ENCODE results near the gene MTG2.

The MTG2 gene

GRCh38 chr20:62222266-62222850 lies 39.5 kb downstream of the MTG2 start:
- no peak for DNase-seq

DNA sequence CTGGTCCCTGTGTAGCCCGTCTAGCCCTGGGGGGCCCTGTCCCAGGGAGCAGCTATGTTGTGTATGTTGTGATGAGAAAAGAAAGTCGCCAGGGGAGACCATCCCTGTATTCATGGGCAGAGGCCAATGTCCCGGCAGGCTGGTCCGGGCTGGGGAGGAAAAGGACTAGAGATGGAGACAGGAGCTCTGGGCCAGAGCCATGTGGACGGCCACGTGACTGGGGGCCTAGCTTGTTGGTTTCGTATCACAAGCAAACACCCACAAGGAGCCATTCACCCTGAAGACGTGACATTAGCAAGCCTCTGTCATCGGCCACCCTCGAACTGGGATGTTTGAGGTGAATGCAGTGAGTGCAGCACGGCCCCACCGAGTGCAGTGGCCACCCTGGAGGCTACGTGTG lies 40.1 kb downstream of the MTG2 start:
- DNase-seq, result no peak

GRCh38 chr20:62223571-62223970 lies 40.7 kb downstream of the MTG2 start:
- no peak for DNase-seq

- DNase-seq, result no peak
Measured at GRCh38 chr20:62224113-62224855, 41.5 kb downstream of the MTG2 start.

DNA sequence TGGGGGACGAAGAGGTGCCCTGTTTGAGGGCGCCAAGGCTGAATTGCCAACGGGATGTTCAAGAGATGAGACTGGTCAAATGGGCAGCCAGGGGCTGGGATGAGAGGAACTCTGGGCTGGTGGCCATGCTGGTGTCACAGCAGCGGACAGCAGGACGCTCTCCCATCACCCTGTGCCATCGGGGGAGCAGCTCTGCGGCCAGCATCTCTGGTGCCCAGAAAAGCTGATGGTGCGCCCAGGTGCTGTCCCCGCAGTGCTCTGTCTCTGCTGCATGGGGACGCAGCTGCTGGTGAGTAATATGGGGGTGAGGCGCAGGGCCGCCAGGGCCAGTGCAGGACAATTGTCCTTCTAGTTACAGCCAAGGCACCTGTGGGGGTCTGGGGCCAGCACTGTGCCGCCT lies 42.2 kb downstream of the MTG2 start:
- DNase-seq, result no peak

DNA sequence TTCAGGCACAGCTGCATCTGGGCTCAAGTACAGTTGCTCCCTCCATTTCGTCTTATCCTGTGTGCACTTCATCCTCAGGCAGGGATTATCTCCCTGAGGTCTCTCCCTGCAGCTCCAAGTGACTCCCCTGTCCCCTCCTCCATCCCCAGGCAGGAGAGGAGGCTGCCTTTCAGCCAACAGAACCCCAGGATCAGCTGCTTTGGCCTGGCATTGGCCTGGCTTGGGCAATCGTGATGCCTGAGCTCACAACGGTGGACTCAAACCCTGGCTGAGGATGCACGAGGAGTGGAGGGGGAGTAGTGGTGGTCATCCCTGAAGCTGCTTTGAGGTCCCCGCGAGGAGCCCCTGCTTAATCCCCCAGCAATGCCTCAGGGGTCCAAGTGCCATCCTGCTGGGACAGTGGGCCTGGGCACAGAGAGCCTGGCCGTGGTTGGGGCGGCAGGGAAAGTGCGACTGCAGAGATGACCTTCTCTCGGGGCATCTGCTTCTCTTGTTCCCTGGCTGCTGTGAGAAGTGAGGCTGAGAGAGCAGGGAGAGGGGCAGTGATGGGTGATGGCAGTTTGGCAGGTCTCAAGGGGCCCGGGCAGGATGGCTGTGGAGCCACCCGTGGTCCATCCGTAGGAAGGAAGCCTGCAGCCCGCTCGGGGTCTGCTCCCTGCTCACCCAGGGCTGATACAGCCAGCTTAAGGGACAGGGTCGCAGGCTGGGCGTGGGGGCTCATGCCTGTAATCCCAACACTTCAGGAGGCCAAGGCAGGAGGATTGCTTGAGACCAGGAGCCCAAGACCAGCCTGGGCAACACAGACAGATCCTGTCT lies 43.2 kb downstream of the MTG2 start:
- no peak for DNase-seq

DNA sequence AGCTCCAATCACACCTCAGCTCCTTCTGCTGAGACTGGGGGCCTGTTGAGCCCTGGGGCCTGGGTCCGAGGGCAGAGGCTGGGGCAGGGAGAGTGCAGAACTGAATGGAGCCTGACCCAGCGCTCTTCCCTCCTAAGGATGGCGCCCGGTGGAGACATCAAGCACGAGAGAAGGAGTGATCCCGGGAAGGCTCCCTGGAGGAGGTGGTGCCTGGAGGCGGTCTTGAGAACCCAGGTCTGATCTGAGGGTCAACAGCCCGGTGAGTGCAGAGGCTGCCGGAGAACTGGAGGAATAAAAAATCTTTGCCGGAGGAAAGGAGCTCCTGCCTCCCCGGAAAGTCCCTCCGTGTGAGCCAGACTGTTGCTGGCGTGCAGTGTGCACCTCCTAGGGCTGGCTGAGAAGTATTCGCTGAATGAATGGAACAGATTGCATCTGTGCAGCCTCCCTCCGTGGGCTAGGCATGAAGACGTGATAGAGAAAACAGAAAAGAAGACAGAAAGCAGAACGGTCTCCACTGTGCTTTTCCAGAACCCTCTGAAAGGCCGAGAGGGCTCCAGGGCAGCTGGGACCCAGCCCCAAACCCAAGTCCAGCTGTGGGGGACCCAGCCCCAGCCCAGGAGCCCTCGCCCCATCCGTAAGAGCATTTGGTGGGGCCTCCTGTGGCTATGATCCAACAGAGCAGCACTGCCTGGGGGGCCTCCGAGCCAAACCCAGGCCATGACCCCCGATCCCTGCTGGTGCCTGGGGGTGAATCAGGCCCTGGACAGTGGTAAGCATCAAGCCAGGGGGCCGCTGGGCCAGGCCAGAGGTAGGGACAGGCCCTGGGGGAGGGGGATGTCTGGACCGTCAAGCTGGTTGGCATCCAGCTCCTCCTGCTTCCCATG lies 44.1 kb downstream of the MTG2 start:
- DNase-seq, result no peak

- no peak for DNase-seq
Measured at GRCh38 chr20:62227591-62227976, 44.8 kb downstream of the MTG2 start.

DNA sequence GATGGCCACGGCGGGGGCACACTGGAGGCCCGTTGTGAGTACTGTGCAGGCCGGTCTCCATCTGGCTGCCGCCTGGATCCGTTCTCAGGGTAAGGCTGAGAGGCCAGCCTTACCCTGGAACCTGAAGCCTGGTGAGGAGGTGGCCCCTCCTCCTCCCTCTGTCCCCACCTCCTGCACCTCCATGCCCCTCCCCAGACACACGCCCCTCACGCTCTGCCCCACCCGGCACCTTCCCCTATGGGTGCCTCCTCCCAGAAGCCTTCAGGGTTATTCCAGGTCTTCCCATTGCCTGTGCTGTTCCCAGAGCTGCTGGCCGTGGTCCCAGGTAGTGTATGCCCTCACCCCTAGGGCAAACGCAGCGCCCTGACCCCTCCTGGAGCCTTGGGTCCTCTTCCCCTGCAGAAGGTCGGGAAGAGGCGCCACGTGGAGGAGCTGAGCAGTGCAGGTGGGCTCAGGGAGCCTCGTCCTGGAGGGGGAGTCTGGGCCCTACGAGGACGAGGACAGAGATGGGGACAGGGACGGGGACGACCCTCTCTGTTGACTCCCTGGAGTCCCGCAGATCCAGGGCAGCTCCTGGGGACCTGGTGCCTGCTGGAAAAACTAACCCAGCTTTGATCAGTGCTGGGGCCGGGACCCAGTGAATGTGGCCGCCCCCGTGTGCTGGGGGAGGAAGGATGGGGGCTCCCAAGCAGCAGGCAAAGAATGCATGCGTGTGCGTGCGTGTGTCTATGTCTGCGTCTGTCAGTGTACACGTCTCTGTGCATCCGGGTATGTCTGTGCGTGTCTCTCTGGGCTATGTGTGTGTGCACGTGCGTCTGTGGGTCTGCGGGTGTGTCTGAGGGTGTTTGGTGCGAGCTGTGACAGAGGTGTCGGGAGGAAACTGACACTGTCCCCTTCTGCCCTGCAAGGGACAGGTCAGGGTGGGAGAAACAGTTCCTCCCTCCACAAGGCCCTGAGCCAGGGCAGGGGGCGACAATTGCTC lies 45.4 kb downstream of the MTG2 start:
- no peak for DNase-seq

DNA sequence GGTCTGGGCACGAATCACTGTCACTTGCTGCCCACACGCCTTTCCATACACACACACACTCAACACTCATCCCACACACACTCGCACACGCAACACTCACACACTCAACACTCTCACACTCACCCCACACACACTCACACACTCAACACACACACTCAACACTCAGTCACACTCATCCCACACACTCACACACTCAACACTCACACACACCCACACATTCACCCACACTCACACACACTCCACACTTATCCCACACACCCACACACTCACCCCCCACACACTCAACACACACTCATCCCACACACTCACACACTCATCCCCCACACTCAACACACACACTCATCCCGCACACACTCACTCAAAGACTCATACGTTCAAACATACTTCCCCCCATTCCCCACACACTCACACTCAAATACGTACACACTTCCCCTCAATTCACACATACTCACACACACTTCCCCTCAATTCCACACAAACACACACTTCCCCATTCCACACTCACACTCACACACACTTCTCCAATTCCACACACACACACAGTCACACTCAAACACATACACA lies 46.2 kb downstream of the MTG2 start:
- DNase-seq, result no peak

- no peak for DNase-seq
Measured at GRCh38 chr20:62229667-62230066, 46.8 kb downstream of the MTG2 start.

GRCh38 chr20:62230276-62230675 lies 47.4 kb downstream of the MTG2 start:
- DNase-seq, result no peak

GRCh38 chr20:62230696-62231095 lies 47.9 kb downstream of the MTG2 start:
- no peak for DNase-seq

DNA sequence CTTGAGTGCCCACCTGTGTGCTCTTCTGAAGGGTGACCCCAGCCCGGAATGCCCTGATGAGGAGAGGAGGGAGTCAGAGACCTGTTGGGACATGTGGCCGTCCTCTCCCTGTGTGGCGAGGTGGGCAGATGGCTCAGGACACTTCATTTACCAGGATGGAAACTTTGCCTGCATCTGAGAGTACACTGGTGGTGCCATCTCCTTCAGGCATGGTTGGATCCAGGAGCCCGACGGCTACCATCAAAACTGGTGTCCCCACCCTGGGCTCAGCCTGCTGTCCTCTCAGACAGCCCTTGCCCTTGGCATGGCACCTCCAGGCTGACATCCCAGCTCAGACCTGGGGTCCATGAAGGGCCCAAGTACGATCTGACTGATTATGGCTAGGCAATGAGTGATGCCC lies 48.5 kb downstream of the MTG2 start:
- DNase-seq, result no peak

DNA sequence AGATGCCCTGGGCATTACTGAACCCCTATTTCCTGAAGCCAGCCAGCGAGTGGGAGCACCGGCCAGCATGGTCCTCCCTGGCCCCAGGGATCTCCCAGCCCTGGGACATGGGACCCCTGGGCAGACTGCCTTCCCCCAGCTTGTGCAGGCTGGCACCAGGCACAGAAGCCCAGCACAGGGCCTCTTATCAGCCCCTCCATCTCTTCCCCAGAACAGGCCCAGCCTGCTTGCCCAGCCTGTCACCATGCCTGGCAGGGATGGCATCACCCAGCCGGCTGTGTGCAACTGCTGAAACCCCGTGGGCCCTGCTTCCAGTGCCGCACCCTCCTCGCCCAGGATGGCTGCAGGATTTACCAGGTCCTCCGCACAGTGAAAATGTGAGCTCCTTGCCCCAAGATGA lies 49.4 kb downstream of the MTG2 start:
- no peak for DNase-seq

GRCh38 chr20:62232770-62233645 lies 50.2 kb downstream of the MTG2 start:
- DNase-seq, result no peak

GRCh38 chr20:62233684-62234083 lies 50.9 kb downstream of the MTG2 start:
- no peak for DNase-seq

DNA sequence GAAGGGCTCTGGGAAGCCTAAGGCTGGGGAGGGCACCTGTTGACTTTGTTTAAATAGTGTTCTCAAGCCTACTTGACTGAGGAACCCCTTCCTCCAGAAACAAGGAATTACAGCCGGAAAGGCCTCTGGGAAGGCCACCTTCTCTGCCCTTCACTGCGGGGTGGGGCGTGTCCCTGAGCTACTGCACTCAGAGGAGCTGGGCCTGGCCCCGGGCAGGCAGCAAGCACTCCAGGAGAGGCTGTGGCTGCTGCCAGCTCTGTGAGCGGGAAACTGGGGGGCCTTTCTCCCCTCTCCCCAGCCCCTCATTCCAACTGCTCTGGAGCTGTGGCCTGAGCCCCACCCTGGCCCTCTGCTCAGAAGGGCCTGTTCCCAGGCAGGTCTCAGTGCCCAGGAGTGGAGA lies 51.5 kb downstream of the MTG2 start:
- no peak for DNase-seq

- no peak for DNase-seq
Measured at GRCh38 chr20:62235001-62235776, 52.4 kb downstream of the MTG2 start.
